Activated CD8-positive, alpha-beta T cell treated with anti-CD3 and anti-CD28 coated beads for 36 hours (primary cell): ENCODE data around the gene XXYLT1. TPM values are rescaled to one million over a fixed set of nuclear protein-coding genes. Genes with fewer than 3 reads are reported as not detected.
A peak's percentile ranks its signal among the peaks of the same experiment; 100 is the strongest.

Experiments used
- ATAC-seq: fragments of 200-7000 bp; cut with Tn5 transposase; one replicate; pipeline ENCODE4 v1.10.0; 2021; ENCODE audit warnings: mild to moderate bottlenecking, moderate library complexity
- CTCF ChIA-PET: fragments of 350-600 bp; sonication (Branson Sonifier 250); formaldehyde crosslinking; loops from one replicate; lab custom pipeline; 2021; ENCODE audit warnings: antibody characterized with exemption; lab: Charles Lee
- POLR2A ChIA-PET: fragments of 350-600 bp; sonication (Branson Sonifier 250); formaldehyde crosslinking; loops from one replicate; lab custom pipeline; 2021; ENCODE audit warnings: antibody characterized with exemption; lab: Charles Lee
- DNase-seq: peaks from one replicate; pipeline ENCODE4 v3.0.0-alpha.2; 2020
- H3K27ac Mint-ChIP-seq: one replicate; pipeline ENCODE4 v1.8.0; 2021; ENCODE audit warnings: mild to moderate bottlenecking, mixed read lengths
- H3K27me3 Mint-ChIP-seq: one replicate; pipeline ENCODE4 v1.8.0; 2021; ENCODE audit warnings: mixed read lengths
- H3K36me3 Mint-ChIP-seq: one replicate; pipeline ENCODE4 v1.8.0; 2021; ENCODE audit warnings: low read depth, mixed read lengths
- H3K4me1 Mint-ChIP-seq: one replicate; pipeline ENCODE4 v1.8.0; 2021; ENCODE audit warnings: low read depth, mixed read lengths
- H3K4me3 Mint-ChIP-seq: one replicate; pipeline ENCODE4 v1.8.0; 2021; ENCODE audit warnings: mild to moderate bottlenecking, moderate library complexity, mixed read lengths
- H3K9me3 Mint-ChIP-seq: one replicate; pipeline ENCODE4 v1.8.0; 2021; ENCODE audit warnings: mixed read lengths
- intact Hi-C: fragments of 100-400 bp; cut with micrococcal nuclease; formaldehyde crosslinking; loops from one replicate; pipeline ENCODE4 v1.10.0; 2022
- total RNA-seq, 2 experiments: library from RNA; stranded (reverse); gene quantifications; one replicate each; pipeline ENCODE4 v1.2.3, GENCODE V29; 2021
- TF ChIP-seq, protein P1 (sequence below): fragments of 200-600 bp; IDR thresholded peaks from one replicate; pipeline ENCODE4 v1.8.0; 2022; ENCODE audit warnings: antibody characterized with exemption, mild to moderate bottlenecking

XXYLT1 gene
- total RNA-seq, 2 experiments from 2014 or later, result 8.4 to 9.6 TPM

DNA sequence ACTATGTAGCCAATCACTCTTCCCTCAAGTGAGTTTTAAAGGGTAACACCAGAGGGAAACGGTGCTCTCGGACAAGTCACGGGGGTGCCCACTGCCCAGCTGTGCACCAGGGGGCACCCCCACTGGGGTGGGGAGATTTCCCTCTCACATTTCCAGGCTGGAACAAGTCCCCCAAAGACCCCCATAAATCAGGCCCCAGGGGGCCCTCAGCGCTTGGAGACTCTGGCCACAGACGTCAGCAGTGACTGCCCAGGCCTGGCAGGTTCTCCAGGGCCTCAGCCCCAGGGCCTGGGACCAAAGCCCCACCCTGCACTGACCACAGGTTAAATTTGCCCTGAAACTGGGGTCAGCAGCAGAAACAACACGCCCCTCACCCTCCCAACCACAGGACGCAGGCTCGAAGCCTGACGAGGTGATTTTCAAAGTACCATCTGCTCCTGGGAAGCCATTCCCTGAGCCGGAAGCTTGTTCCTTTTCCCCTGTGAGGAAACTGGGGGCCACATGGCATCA lies 17.0 kb downstream of the XXYLT1 start:
- no peak overlapping the region for H3K27ac Mint-ChIP-seq
- H3K4me3 Mint-ChIP-seq, result no peak overlapping the region
- ChIA-PET CTCF (interaction anchor here (2.0 kb wide), 1 partner anchor 571 kb away, joined by 7 read pairs; no protein-coding TSS in a partner anchor), POLR2A (no interaction called here)
- ATAC-seq (no peak), DNase-seq (no peak)
- no peaks in the 10 kb centered on the region for H3K9me3 Mint-ChIP-seq
- intact Hi-C loops, result no loop called here
- peaks cover 39% of the 10 kb centered on the region for H3K4me1 Mint-ChIP-seq
- no peaks in the 10 kb centered on the region for H3K36me3 Mint-ChIP-seq
- no peaks in the 10 kb centered on the region for H3K27me3 Mint-ChIP-seq
- TF ChIP-seq, protein P1, sequence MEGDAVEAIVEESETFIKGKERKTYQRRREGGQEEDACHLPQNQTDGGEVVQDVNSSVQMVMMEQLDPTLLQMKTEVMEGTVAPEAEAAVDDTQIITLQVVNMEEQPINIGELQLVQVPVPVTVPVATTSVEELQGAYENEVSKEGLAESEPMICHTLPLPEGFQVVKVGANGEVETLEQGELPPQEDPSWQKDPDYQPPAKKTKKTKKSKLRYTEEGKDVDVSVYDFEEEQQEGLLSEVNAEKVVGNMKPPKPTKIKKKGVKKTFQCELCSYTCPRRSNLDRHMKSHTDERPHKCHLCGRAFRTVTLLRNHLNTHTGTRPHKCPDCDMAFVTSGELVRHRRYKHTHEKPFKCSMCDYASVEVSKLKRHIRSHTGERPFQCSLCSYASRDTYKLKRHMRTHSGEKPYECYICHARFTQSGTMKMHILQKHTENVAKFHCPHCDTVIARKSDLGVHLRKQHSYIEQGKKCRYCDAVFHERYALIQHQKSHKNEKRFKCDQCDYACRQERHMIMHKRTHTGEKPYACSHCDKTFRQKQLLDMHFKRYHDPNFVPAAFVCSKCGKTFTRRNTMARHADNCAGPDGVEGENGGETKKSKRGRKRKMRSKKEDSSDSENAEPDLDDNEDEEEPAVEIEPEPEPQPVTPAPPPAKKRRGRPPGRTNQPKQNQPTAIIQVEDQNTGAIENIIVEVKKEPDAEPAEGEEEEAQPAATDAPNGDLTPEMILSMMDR, result no peak

DNA sequence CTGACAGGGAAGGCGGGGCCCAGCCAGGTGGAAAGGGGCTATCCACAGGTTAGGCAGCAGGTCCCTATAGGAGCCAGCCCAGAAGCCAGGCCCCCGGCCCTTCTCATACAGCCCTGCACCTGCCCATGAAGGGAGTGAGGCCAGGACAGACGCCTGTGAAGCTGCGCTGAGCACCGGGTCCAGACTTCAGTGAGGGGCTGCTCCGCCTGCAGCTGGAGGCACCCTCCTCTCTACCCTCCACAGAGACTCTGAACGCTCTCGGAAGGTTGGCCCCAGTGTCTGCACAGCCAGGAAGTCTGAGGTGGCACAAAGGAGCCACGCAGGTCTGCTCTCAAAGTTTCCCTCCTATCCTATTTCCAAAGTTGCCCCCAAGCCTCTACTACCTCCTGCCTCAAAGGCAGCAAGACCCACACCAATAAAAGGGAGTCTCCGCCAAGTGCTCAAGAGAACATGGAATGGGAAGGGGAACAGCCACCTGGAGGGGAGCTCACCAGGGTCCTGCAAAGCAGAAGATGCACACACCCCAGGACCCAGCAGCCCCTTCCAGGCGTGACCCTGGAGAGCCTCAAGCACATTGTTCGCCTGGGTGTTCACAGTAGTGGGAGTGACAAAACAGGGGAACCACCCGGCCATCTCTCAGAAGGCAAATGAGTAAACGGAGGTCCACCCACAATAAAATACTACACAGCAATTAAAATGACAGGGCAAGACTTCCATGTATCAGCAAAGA lies 19.5 kb downstream of the XXYLT1 start:
- peak overlapping the region; percentile 67 for H3K27ac Mint-ChIP-seq
- no peaks in the 10 kb centered on the region for H3K27me3 Mint-ChIP-seq
- intact Hi-C loops, result no loop called here
- peak; percentile 81 for ATAC-seq
- peak; percentile 70 for DNase-seq
- H3K4me3 Mint-ChIP-seq, result no peak overlapping the region
- ChIA-PET CTCF (interaction anchor here (1.6 kb wide), 1 partner anchor 271 kb away, joined by 4 read pairs; no protein-coding TSS in a partner anchor), POLR2A (interaction anchor here (0.7 to 1.0 kb wide), 2 partner anchors 79 to 467 kb away, joined by 3 read pairs; no protein-coding TSS in a partner anchor)
- H3K4me1 Mint-ChIP-seq, result peaks cover 32% of the 10 kb centered on the region
- no peaks in the 10 kb centered on the region for H3K9me3 Mint-ChIP-seq
- TF ChIP-seq, protein P1, result no peak
- peaks cover 1% of the 10 kb centered on the region for H3K36me3 Mint-ChIP-seq

DNA sequence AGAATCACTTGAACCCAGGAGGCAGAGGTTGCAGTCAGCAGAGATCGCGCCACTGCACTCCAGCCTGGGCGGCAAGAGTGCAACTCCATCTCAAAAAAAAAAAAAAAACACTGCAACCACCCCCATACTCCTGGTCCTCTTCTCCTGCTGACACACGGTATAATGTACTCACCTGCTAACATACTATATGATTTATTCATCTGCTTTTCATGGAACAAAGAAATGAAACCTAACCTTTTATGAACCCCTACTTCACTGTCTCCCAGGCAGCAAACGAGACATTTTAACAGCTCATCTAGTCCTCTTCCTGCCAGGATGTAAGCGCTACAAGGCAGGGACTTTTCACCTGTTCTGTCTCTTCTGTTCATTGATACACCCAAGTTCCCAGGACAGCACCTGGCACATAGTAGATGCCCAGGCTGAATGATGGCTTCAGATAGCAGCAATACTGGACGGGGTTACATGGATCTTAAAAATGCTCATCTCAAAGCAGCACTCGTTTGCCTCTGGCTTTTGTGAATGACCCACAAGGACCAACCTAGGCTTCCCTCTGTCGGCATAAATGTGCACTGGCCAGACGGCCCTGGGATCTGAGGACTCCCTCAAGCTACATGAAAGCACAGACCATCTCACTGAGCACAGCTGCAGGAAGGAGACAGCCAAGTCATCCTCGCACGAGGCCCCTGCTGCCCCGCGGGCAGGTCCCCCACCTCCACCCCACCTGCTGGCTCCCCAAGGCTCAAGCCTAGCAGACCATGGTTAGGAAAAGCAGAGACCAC lies 20.3 kb downstream of the XXYLT1 start:
- Mint-ChIP-seq H3K36me3 (peaks cover 1% of the 10 kb centered on the region), H3K9me3 (no peaks in the 10 kb centered on the region), H3K27me3 (no peaks in the 10 kb centered on the region), H3K4me3 (peak overlapping the region; percentile 2), H3K27ac (peak overlapping the region; percentile 74), H3K4me1 (peaks cover 32% of the 10 kb centered on the region)
- ChIA-PET CTCF (interaction anchor here (0.9 to 1.3 kb wide), 2 partner anchors 565 to 568 kb away, joined by 3 read pairs; no protein-coding TSS in a partner anchor), POLR2A (interaction anchor here (1.0 to 1.4 kb wide), 2 partner anchors 78 to 97 kb away, joined by 3 to 5 read pairs; no protein-coding TSS in a partner anchor)
- intact Hi-C loops, result no loop called here
- TF ChIP-seq, protein P1, result no peak
- no peak for DNase-seq
- ATAC-seq, result peak; percentile 74

DNA sequence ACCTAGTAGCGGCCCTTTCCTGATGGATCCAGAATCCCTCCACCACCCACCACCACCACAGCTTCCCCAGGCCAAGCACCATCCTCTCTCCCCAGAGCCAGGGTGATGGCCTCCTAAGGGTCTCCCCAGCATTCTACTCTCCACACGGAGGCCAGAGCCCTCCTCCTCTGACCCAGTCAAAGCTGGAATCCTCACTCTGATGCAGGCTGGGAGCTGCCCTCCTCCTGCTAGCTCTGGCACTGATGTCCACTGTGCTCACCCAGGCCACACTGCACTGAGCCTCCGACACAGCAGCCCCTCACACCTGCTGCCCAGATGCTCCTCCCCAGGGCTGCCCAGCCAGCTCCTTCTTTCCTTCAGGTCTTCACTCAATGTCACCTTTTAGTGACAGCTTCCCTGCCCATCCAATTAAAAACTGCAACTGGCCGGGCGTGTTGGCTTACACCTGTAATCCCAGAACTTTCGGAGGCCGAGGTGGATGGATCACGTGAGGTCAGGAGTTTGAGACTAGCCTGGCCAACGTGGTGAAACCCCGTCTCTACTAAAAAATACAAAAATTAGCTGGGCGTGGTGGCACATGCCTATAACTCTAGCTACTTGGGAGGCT lies 21.0 kb downstream of the XXYLT1 start:
- DNase-seq (no peak), ATAC-seq (no peak)
- no peaks in the 10 kb centered on the region for H3K27me3 Mint-ChIP-seq
- H3K27ac Mint-ChIP-seq, result peak overlapping the region; percentile 74
- intact Hi-C loops, result no loop called here
- H3K4me3 Mint-ChIP-seq, result no peak overlapping the region
- peaks cover 1% of the 10 kb centered on the region for H3K36me3 Mint-ChIP-seq
- TF ChIP-seq, protein P1, result no peak
- no peaks in the 10 kb centered on the region for H3K9me3 Mint-ChIP-seq
- ChIA-PET CTCF (interaction anchor here (0.7 to 1.3 kb wide), 4 partner anchors 131 to 568 kb away, joined by 3 to 6 read pairs (median 3); no protein-coding TSS in a partner anchor), POLR2A (interaction anchor here (1.4 kb wide), 1 partner anchor 96 kb away, joined by 5 read pairs; no protein-coding TSS in a partner anchor)
- peaks cover 32% of the 10 kb centered on the region for H3K4me1 Mint-ChIP-seq
